Measurements from ENCODE around the gene GPRC5D. TPM values are rescaled to one million over a fixed set of nuclear protein-coding genes. Genes with fewer than 3 reads are reported as not detected.

The GPRC5D gene
- total and polyA plus RNA-seq, 9 of the 15 experiments (the other 6 are each of a cell fraction or from before 2014, with no cell fraction given), result 1.0 to 1.1 TPM; not detected in 7

GRCh38 chr12:12984149-12984548 lies 32.2 kb upstream of the GPRC5D start:
- CTCF ChIA-PET (ENCODE audit: low intra/inter-chr PET ratio), result interaction anchor here (0.6 to 1.3 kb wide), 3 partner anchors 68 to 225 kb away, joined by 3 to 6 read pairs (median 5); no protein-coding TSS in a partner anchor
- in situ Hi-C loops (cut with MboI), result loop anchor here (5.0 kb wide), 1 partner anchor 72 kb away; no protein-coding TSS in a partner anchor
- intact Hi-C loops (cut with micrococcal nuclease), result loop anchor here (5.0 kb wide), 1 partner anchor 228 kb away; no protein-coding TSS in a partner anchor

More at GRCh38 chr12:12984149-12984548, 32.2 kb upstream of the GPRC5D start:
- H3K4me1 ChIP-seq (replicated peaks in 1 of 2; ENCODE audit: control insufficient read depth in 2 of 2, insufficient read depth in 2 of 2, low read length in 2 of 2), result peaks cover 0 to 2% of the 10 kb centered on the region in 2 experiments; a peak in 1 of 5 replicates
- H3K9ac ChIP-seq (ENCODE audit: insufficient read depth in 1 of 2, low read depth in 2 of 2, low read length in 2 of 2), result no peak overlapping the region
- no peak for TF ChIP-seq RNF219 (CRISPR knock-in tag; IDR thresholded peaks at IDR 0.05)
- no peak for TF ChIP-seq ZKSCAN1 (IDR thresholded peaks at IDR 0.05; ENCODE audit: low read depth, low read length)
- TF ChIP-seq CTBP1 (IDR thresholded peaks at IDR 0.05; ENCODE audit: borderline replicate concordance), result no peak
- no peak for TF ChIP-seq ZNF785 (CRISPR knock-in tag; IDR thresholded peaks at IDR 0.05)
- FAIRE-seq (no peak), ATAC-seq (no peak), DNase-seq (ENCODE audit: extremely low read depth in 1 of 4, low spot score in 3 of 4) (no peak)
- no peaks in the 10 kb centered on the region for H3K79me2 ChIP-seq (ENCODE audit: control insufficient read depth, insufficient read depth, low read length)
- no peak overlapping the region for H3K4me2 ChIP-seq (ENCODE audit: insufficient read depth, low read length)
- no peaks in the 10 kb centered on the region for H4K20me1 ChIP-seq (replicated peaks; ENCODE audit: control insufficient read depth, insufficient read depth, low read length)
- H3K9me1 ChIP-seq (ENCODE audit: control insufficient read depth, insufficient read depth, low read length), result no peaks in the 10 kb centered on the region
- no peaks in the 10 kb centered on the region for H3K9me3 ChIP-seq (replicated peaks; ENCODE audit: control insufficient read depth, insufficient read depth, low read depth, low read length)
- no peak overlapping the region for H3K27ac ChIP-seq (ENCODE audit: extremely low read depth, low read depth, low read length)
- H3K27me3 ChIP-seq (ENCODE audit: control insufficient read depth in 2 of 2, insufficient read depth in 2 of 2, low read length in 2 of 2), result no peaks in the 10 kb centered on the region
- POLR2A ChIA-PET, result interaction anchor here (0.7 to 1.0 kb wide), 3 partner anchors 17 to 273 kb away, joined by 4 read pairs; no protein-coding TSS in a partner anchor
- BruUV-seq (replicated peaks), result no TSS peak
- WGBS (ENCODE audit: insufficient coverage, low coverage, missing lambda C conversion rate), result 65% methylated on average over 5 of the region's 5 CpGs
- no peak overlapping the region for H3K4me3 ChIP-seq
- peaks cover 24% of the 10 kb centered on the region; the same call in 2 of the 3 replicates for H3K36me3 ChIP-seq (ENCODE audit: control insufficient read depth, insufficient read depth, low read length)
- H2AFZ ChIP-seq (ENCODE audit: low read depth, low read length), result no peak overlapping the region
